Astrocyte of the cerebellum (primary cell): ENCODE measurements around the gene RIPOR2.

Experiments
- DNase-seq: peaks from one replicate; pipeline ENCODE4 v3.0.0-alpha.2; 2011; ENCODE audit warnings: low read depth
- H3K4me3 ChIP-seq: 2 replicates; pipeline ENCODE4 v1.5.1; 2011; ENCODE audit warnings: mild to moderate bottlenecking, low read depth, low read length, moderate library complexity
- in situ Hi-C: cut with HindIII; loops from 2 replicates; pipeline ENCODE4 v1.10.0; 2017; ENCODE audit warnings: low sequenced_read_pairs
- TF ChIP-seq, protein P1 (sequence below): IDR thresholded peaks from 2 replicates; pipeline ENCODE4 v1.5.1; 2012; ENCODE audit warnings: low read length, low read depth, moderate library complexity, mild to moderate bottlenecking; ENCODE audit errors: missing control alignments

The RIPOR2 gene

GRCh38 chr6:24906314-24906713 is 29.4 kb downstream of the RIPOR2 start:
- no peak for DNase-seq
- H3K4me3 ChIP-seq, result no peak overlapping the region
- in situ Hi-C loops, result no loop called here
- TF ChIP-seq, protein P1, sequence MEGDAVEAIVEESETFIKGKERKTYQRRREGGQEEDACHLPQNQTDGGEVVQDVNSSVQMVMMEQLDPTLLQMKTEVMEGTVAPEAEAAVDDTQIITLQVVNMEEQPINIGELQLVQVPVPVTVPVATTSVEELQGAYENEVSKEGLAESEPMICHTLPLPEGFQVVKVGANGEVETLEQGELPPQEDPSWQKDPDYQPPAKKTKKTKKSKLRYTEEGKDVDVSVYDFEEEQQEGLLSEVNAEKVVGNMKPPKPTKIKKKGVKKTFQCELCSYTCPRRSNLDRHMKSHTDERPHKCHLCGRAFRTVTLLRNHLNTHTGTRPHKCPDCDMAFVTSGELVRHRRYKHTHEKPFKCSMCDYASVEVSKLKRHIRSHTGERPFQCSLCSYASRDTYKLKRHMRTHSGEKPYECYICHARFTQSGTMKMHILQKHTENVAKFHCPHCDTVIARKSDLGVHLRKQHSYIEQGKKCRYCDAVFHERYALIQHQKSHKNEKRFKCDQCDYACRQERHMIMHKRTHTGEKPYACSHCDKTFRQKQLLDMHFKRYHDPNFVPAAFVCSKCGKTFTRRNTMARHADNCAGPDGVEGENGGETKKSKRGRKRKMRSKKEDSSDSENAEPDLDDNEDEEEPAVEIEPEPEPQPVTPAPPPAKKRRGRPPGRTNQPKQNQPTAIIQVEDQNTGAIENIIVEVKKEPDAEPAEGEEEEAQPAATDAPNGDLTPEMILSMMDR, result no peak

DNA sequence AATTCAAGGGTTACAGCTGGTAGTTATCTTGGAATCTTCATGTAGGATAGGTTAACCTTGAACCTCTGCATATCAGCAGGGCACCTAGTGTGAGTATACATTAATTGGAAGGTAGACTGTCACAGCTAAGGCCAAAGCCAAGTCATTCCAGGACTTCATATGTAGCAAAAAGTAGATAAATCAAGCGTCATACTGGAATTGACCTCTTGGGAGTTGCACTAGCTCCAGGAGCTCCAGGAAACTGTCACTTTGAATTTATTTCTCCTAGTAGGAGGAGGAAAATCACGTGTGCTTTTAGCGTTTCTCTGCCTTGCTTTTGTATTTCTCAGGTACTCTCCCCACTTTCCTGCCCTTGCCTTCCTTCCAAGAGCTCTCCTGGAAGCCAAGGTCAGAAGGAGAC is 30.3 kb downstream of the RIPOR2 start:
- no peak for DNase-seq
- no peak overlapping the region for H3K4me3 ChIP-seq
- in situ Hi-C loops, result no loop called here
- TF ChIP-seq, protein P1, result no peak

GRCh38 chr6:24903681-24904080 is 32.1 kb downstream of the RIPOR2 start:
- no peak overlapping the region for H3K4me3 ChIP-seq
- in situ Hi-C loops, result no loop called here
- TF ChIP-seq, protein P1, result no peak

GRCh38 chr6:24902782-24903181 is 33.0 kb downstream of the RIPOR2 start:
- TF ChIP-seq, protein P1, result no peak
- DNase-seq, result peak; percentile 32
- in situ Hi-C loops, result no loop called here
- H3K4me3 ChIP-seq, result no peak overlapping the region

More at GRCh38 chr6:24903681-24904080, 32.1 kb downstream of the RIPOR2 start:
- no peak for DNase-seq

- DNase-seq, result no peak
- TF ChIP-seq, protein P1, result no peak
- H3K4me3 ChIP-seq, result no peak overlapping the region
- in situ Hi-C loops, result no loop called here
Measured at GRCh38 chr6:24901698-24902328, 33.9 kb downstream of the RIPOR2 start.

DNA sequence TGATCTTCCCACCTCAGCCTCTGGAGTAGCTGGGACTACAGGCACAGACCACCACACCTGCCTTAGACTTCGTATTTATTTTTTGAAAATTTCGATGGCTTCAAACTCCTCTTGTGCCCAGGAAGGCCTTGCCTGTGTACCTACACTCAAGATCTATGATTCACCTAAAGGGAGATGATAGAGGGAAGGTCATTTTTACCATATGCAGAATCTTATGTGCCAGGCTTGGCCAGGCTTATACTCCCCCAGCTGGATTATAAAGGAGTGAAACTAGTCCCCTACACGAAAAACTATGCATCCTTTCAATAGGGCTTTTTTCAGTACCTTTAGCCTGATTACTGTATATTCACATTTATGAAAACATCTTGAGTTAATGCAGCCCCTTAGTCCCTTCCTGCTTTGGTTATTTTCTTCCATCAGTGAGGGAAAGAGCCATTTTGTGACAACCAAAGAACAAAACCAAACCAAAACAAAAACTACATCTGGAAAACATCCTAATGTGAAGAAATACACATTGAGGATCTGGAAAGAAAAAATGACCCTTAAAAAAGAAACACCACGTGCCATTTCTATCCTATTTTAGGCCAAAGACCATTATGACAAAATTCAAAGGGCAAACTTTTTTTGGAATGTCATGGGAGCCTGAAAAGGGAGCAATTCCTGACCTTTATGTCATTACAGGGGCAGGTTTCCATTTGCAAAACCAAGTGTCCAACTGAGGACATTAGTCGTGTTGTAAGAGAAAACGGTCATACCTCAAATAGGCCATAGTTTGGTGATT is 34.7 kb downstream of the RIPOR2 start:
- no peak for DNase-seq
- TF ChIP-seq, protein P1, result no peak
- no peak overlapping the region for H3K4me3 ChIP-seq
- in situ Hi-C loops, result no loop called here
